Activated naive CD4-positive, alpha-beta T cell treated with anti-CD3 and anti-CD28 coated beads, Interleukin-2, amount 50 U/mL, for 24 hours (primary cell): ENCODE results near the gene METTL26.

Experiments used
- H3K27ac Mint-ChIP-seq: one replicate; pipeline ENCODE4 v1.8.0; 2021; ENCODE audit warnings: mild to moderate bottlenecking, mixed read lengths
- H3K27me3 Mint-ChIP-seq: one replicate; pipeline ENCODE4 v1.8.0; 2021; ENCODE audit warnings: mixed read lengths
- H3K36me3 Mint-ChIP-seq: one replicate; pipeline ENCODE4 v1.8.0; 2021; ENCODE audit warnings: mixed read lengths
- H3K4me1 Mint-ChIP-seq: one replicate; pipeline ENCODE4 v1.8.0; 2021; ENCODE audit warnings: mixed read lengths
- H3K4me3 Mint-ChIP-seq: one replicate; pipeline ENCODE4 v1.8.0; 2021; ENCODE audit warnings: mild to moderate bottlenecking, mixed read lengths
- H3K9me3 Mint-ChIP-seq: one replicate; pipeline ENCODE4 v1.8.0; 2021; ENCODE audit warnings: mixed read lengths

Gene METTL26

DNA sequence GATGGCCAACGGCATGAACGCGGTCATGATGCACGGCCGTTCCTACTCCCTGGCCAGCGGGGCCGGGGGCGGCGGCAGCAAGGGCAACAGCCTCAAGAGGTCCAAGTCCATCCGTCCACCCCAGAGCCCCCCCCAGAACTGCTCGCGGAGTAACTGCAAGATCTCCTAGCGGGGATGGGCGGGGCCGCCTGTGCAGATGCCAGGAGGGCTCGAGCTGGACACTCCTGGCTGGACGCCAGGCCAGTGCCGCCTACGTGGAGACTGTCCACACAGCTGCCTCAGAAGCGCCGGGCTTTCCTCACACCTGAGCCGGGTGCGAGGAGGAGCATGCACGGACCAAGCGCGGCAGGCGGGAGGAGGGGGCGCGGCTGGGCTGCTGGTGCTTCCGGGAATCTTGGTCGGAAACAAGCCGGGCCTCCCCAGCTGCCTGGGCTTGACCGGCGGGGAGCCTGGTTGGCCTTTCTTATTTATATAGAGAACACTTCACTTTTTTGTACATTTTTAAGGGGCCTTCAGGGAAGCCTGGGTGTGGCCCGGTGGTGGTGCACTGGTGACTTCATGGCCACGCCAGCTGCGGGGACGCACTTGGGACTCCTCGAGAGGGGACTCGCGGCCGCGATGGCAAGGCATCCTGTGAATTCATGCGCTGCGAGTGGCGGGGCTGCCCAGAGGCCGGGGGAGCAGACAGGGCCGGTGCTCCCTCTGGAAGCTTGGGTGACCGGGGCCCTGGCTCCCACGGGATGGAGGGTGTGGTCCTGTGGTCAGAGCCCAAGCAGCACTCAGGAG is 8.5 kb downstream of the METTL26 start:
- Mint-ChIP-seq H3K9me3 (no peaks in the 10 kb centered on the region), H3K4me3 (no peak overlapping the region), H3K27ac (no peak overlapping the region), H3K27me3 (no peaks in the 10 kb centered on the region), H3K4me1 (no peaks in the 10 kb centered on the region), H3K36me3 (no peaks in the 10 kb centered on the region)

DNA sequence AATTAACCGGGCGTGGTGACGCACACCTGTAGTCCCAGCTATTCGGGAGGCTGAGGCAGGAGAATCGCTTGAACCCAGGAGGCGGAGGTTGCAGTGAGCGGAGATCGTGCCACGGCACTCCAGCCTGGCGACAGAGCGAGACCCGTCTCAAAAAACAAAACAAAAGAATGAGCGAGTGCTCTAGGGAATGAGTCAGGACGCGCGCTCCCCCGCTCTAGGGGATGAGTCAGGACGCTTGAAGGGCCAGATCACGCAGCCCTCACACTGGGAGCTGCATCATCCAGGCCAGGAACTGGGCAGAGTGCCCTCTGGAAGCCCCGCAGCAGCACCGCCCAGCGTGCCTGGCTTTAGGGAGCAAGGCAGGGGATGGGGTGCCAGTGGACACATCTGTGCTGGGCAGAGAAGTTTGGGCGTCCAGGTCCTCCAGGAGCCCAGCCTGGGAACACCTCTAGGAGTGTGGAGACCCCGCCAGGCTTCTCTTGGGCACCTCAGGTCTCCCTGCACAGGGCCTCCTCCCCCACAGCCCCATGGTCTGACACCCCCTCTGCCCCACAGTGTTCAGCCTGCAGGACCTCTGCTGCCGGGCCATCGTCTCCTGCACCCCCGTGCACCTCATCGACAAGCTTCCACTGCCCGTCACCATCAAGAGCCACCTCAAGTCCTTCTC is 9.2 kb downstream of the METTL26 start:
- Mint-ChIP-seq H3K27ac (no peak overlapping the region), H3K9me3 (no peaks in the 10 kb centered on the region), H3K27me3 (no peaks in the 10 kb centered on the region), H3K4me3 (no peak overlapping the region), H3K4me1 (no peaks in the 10 kb centered on the region), H3K36me3 (no peaks in the 10 kb centered on the region)

DNA sequence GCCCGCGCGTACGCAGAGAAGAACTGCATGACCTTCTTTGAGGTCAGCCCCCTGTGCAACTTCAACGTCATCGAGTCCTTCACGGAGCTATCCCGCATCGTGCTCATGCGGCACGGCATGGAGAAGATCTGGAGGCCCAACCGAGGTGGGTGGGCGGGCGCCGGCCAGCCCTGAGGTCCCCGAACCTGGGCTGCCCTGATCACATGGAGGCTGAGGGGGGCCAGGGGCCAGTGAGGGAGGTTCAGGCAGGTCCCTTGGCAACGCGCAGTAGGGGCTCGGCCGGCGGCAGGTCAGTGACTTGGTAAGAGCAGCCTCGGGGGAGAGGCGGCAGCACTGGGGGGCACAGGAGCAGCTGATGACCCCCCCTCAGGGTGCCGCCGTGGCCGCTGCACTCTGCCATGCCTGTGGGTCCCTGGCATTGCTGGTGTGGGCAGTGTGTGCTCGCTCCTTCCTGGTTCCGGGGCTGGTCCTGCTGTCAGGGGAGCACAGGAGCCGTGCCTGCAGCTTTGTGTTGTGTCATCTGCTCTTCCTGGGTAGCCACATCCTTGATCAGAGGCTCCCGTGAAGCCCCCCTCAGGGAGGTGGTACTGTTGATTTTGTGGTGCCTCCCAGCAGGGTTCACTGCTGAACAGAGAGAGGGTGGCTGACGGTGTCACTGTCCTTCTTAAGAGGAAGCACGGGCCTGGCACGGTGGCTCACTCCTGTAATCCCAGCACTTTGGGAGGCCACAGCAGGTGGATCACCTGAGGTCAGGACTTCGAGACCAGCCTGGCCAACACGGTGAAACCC is 9.9 kb downstream of the METTL26 start:
- Mint-ChIP-seq H3K27ac (no peak overlapping the region), H3K4me3 (no peak overlapping the region), H3K27me3 (no peaks in the 10 kb centered on the region), H3K36me3 (no peaks in the 10 kb centered on the region), H3K9me3 (no peaks in the 10 kb centered on the region), H3K4me1 (no peaks in the 10 kb centered on the region)

DNA sequence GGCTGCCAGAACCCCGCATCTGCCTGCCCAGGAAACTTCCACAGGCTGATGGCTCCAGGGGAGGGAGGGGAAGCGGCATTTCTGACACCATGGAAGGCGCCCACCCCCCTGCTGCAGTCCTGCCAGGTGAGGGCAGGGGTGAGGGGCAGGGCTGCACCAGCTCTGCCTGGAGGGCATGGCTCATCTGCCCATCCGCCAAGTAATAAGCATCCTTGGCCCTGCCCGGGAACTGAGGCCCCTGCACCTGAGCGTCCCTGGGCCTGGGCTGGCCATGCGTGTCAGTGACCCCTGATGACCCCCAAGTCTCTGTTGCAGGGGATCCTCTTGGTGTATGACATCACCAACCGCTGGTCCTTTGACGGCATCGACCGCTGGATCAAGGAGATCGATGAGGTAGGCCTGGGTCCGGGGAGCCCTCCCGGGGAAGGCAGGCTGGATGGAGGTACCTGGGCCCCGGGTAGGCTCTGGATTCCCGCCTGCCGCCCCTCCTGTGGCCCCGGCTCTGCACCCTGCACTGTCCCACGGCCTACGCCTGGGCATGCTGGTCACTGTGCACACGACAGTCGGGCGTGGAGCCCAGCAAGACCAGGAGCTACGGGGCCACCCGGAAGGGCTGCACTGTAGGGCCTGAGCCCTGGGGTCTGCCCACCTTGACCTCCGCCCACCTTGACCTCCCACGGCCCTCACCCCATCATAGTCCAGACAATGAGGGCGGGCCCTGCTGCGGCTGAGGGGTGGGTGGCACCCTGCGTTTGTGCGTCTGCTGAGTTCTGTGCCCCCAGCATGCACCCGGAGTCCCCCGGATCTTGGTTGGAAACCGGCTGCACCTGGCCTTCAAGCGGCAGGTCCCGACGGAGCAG is 10.8 kb downstream of the METTL26 start:
- no peak overlapping the region for H3K27ac Mint-ChIP-seq
- H3K27me3 Mint-ChIP-seq, result no peaks in the 10 kb centered on the region
- H3K4me1 Mint-ChIP-seq, result no peaks in the 10 kb centered on the region
- no peak overlapping the region for H3K4me3 Mint-ChIP-seq
- H3K36me3 Mint-ChIP-seq, result no peaks in the 10 kb centered on the region
- no peaks in the 10 kb centered on the region for H3K9me3 Mint-ChIP-seq

DNA sequence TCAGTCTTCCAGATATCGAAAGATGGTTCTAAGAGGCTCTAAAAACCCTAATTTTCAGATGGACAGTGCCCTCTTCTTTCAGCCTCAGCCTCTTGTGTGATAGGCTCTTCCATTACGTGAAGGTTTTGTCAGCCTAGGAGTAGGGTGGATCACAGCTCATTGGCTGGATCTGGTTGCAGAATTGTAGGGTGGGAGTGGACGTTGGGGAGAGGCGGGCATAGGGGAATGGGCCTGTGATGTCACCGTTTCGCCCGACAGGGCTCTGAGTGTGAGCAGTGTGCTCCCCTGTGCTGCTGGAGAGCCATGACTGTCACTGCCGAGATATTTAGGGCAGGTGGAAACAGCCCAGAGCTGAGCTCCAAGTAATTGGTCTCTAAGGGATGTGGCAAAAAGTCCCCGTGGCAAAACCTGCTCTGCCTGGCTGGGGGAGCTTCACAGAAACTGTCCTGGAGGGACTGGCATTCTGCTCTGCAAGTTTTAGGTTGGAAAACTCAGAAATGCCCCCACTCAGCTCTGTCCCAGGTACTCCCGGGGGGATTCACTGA is 11.5 kb downstream of the METTL26 start:
- no peaks in the 10 kb centered on the region for H3K4me1 Mint-ChIP-seq
- H3K27ac Mint-ChIP-seq, result peak overlapping the region; percentile 35
- no peaks in the 10 kb centered on the region for H3K36me3 Mint-ChIP-seq
- no peaks in the 10 kb centered on the region for H3K9me3 Mint-ChIP-seq
- H3K27me3 Mint-ChIP-seq, result no peaks in the 10 kb centered on the region
- no peak overlapping the region for H3K4me3 Mint-ChIP-seq

DNA sequence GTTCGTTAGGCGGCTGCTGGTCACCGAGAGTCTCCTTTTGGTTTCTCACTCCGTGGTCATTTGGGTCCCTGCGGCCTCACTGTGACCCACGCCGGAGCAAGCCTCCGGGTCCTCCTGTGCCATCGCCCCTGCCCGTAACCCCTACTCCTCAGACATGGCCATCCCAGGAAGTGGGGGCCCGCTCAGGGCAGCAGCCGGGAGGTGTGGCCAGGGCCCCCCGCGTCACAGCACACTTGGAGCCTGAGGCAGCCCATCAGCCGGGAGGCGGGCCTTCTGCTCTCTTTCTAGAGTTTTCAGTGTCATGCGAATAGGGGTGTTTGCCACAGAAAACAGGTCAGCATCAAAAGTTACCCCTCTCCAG is 13.2 kb downstream of the METTL26 start:
- H3K36me3 Mint-ChIP-seq, result no peaks in the 10 kb centered on the region
- H3K4me1 Mint-ChIP-seq, result no peaks in the 10 kb centered on the region
- H3K27ac Mint-ChIP-seq, result no peak overlapping the region
- H3K27me3 Mint-ChIP-seq, result no peaks in the 10 kb centered on the region
- no peak overlapping the region for H3K4me3 Mint-ChIP-seq
- no peaks in the 10 kb centered on the region for H3K9me3 Mint-ChIP-seq

DNA sequence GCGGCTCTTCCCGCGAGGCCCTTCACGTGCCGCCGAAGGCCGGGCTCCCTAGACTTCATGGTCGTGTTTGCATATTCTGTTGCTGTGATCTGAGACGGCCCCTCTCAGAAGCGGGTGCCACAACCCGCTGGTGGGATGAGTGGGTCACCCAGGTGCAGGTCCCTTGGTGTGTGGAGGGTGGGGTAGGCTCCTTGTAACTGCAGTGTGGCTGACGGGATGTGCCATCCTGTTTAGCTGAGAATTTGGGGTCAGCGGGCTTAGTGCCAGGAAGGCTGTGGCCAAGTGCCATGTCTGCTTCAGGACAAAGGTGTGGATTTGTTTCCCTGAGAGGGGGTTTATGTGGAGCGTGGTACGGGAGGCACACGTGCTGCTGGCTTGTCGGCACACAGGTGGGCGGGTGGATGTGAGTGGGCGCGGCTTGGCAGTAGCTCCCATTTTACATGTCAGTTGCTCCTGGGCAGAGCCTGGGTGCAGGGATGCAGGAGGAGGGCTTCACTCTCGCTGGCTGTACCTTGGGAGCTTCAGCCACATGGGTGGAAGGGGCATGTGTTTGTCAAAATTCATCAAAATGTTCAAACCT is 14.5 kb downstream of the METTL26 start:
- Mint-ChIP-seq H3K27ac (no peak overlapping the region), H3K4me3 (no peak overlapping the region), H3K36me3 (no peaks in the 10 kb centered on the region)

DNA sequence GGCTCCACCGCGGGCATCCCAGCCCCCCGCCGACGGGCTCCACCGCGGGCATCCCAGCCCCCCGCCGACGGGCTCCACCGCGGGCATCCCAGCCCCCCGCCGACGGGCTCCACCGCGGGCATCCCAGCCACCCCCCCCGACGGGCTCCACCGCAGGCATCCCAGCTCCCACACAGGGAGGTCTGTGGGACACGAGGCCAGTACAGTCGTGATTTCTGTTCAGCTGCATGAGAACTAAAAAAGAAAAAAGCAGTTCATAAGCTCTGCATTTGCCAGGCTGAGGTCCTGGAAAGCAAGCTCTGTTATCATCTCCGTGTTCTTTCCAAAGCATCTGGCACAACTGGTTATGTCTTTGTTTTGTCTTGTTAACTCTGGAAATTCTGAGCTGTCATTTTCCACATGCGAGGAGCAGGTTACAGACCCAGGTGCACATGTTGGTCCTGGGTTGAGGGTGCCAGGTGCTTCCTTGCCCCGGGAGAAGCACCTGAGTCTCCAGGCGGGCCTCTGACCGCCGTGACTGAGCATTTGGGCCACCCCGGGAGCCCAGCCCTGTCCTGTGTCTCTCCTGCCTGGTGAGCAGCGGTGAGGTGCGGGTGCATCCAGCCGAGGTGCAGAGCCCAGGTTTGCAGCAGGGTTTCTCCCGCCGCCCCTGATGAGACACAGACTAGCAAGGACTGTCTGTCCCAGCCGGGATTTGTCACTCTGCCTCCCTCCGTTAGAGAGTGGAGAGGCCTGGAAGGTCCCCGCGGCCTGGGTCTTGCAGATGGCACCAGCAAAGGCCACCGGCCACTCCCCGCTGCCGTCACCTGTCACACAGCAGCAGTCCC is 15.2 kb downstream of the METTL26 start:
- H3K4me3 Mint-ChIP-seq, result no peak overlapping the region
- H3K36me3 Mint-ChIP-seq, result no peaks in the 10 kb centered on the region
- no peak overlapping the region for H3K27ac Mint-ChIP-seq
- H3K9me3 Mint-ChIP-seq, result no peaks in the 10 kb centered on the region
- no peaks in the 10 kb centered on the region for H3K27me3 Mint-ChIP-seq
- no peaks in the 10 kb centered on the region for H3K4me1 Mint-ChIP-seq

More for the DNA sequence above, 14.5 kb downstream of the METTL26 start:
- Mint-ChIP-seq H3K4me1 (no peaks in the 10 kb centered on the region), H3K27me3 (no peaks in the 10 kb centered on the region), H3K9me3 (no peaks in the 10 kb centered on the region)

DNA sequence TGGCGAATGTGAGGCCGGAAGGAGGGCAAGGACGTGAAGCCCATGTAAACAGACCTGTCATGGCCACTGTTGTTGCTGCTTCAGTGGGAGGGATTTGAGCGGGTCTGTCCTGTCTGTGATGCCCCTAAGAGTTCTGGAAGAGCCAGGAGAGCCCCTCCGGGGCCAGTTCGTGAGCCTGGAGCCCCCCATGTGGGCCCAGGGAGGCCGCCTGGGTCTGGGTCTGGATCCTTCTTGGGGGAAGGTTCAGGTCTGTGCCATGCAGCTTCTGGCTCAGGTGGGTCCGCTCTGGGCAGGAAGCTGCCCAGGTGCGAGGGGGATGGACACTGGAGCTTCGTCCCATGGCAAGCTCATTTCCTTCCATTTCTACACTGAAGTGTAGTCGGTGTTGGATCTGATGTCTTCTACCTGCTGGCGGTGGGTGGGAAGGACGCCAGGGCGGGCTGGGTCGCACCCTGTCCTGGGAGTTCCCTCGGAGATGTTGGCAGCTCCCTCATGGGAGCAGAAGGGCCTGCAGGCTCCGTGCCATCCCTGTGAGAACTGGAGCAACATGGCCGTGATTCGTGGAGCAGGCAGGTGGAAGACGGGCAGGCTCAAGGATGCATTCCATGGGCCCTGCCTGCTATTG is 16.5 kb downstream of the METTL26 start:
- no peaks in the 10 kb centered on the region for H3K9me3 Mint-ChIP-seq
- H3K4me3 Mint-ChIP-seq, result no peak overlapping the region
- H3K36me3 Mint-ChIP-seq, result no peaks in the 10 kb centered on the region
- no peak overlapping the region for H3K27ac Mint-ChIP-seq
- no peaks in the 10 kb centered on the region for H3K27me3 Mint-ChIP-seq
- no peaks in the 10 kb centered on the region for H3K4me1 Mint-ChIP-seq

DNA sequence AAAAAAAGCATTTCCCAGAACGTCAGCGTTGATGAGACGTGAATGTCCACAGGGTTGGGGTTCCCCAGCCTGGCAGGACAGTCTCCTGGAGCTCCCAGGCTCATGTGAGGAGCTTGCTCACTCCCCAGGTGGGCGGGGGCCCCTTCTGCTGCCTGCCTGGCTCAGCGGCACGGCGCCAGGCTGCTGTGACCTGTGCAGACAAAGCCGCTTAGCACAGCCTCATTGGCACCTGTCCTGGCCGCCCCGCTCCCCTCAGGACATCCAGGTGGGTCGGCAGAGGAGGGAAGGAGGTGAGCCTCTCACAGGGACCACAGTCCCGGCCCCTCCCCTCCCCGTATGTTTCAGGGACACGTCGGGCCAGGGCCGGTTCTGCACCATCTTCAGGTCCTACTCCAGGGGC is 18.2 kb downstream of the METTL26 start:
- no peaks in the 10 kb centered on the region for H3K4me1 Mint-ChIP-seq
- H3K27ac Mint-ChIP-seq, result no peak overlapping the region
- no peaks in the 10 kb centered on the region for H3K36me3 Mint-ChIP-seq

DNA sequence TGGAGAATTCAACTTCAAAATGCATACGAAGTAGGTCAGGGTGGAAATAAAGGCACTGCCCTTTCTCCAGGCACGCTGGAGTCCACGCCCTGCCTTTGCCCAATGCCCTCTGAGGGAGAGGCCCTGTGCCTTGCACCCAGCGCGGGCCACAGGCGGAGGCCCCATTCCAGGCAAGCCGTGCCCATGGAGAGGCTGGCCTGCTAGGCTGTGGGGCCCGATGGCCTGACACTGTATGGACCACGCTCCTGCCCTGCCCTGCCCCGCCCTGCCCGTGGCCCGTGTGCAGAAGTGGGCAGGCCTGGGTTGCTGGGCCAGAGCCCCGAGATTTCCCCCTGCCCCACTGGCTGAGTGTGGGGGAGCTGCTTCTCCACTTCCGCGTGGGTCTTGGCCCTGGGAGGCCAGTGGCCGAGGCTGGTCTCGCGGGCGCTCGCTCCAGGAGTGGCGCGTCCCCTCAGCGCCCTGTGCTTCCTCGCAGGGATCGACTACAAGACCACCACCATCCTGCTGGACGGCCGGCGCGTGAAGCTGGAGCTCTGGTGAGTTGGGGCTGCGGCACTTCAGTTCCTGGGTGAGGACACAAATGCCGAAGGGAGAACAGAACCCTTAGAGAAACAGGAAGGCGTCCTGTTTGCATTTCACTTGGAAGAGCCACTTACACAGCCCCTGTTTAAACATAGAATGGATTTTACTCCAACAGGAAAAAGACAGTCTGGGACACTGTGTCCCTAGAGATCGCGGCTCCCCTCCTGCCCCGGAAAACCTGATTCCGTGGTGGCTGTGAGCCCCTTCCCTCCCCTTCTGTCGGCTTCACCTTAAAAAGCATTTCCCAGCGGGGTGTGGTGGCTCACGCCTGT is 19.1 kb downstream of the METTL26 start:
- H3K4me1 Mint-ChIP-seq, result no peaks in the 10 kb centered on the region
- H3K27ac Mint-ChIP-seq, result no peak overlapping the region
- H3K9me3 Mint-ChIP-seq, result no peaks in the 10 kb centered on the region
- no peak overlapping the region for H3K4me3 Mint-ChIP-seq
- no peaks in the 10 kb centered on the region for H3K36me3 Mint-ChIP-seq
- no peaks in the 10 kb centered on the region for H3K27me3 Mint-ChIP-seq

More for the DNA sequence above, 18.2 kb downstream of the METTL26 start:
- H3K4me3 Mint-ChIP-seq, result no peak overlapping the region
- no peaks in the 10 kb centered on the region for H3K9me3 Mint-ChIP-seq
- H3K27me3 Mint-ChIP-seq, result no peaks in the 10 kb centered on the region

DNA sequence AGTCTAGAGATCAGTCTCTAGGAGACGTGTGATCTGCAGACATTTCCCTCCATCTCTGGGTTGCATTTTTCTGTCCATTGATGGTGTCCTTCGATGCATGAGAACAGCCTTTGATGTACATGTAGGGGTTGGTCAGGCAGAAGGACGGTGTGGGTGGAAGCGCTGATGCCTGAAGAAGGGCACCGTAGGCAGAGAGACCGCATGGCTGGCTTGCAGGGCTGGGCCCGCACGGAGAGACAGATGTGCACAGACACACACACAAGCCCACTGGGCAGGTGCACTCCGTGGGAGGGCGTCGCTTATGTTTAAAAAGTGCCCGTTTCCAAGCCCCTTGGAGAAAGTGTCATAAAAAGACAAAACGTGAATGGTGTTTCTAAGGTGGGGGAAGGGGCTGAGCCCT is 21.0 kb downstream of the METTL26 start:
- no peaks in the 10 kb centered on the region for H3K36me3 Mint-ChIP-seq
- H3K9me3 Mint-ChIP-seq, result no peaks in the 10 kb centered on the region
- no peak overlapping the region for H3K4me3 Mint-ChIP-seq
- peaks cover 3% of the 10 kb centered on the region for H3K4me1 Mint-ChIP-seq
- H3K27me3 Mint-ChIP-seq, result no peaks in the 10 kb centered on the region
- no peak overlapping the region for H3K27ac Mint-ChIP-seq
